Measurements from ENCODE around the gene PDILT.

- TF ChIP-seq CTCF (conservative IDR thresholded peaks at IDR 0.05; ENCODE audit: low read depth in 2 of 2): no peak
- TF ChIP-seq EZH2phosphoT487 (IDR thresholded peaks at IDR 0.05; ENCODE audit: unreplicated experiment): no peak
Measured at GRCh38 chr16:20331635-20332034, 72.9 kb downstream of the PDILT start.
